Measurements from ENCODE around the gene SND1.

DNA sequence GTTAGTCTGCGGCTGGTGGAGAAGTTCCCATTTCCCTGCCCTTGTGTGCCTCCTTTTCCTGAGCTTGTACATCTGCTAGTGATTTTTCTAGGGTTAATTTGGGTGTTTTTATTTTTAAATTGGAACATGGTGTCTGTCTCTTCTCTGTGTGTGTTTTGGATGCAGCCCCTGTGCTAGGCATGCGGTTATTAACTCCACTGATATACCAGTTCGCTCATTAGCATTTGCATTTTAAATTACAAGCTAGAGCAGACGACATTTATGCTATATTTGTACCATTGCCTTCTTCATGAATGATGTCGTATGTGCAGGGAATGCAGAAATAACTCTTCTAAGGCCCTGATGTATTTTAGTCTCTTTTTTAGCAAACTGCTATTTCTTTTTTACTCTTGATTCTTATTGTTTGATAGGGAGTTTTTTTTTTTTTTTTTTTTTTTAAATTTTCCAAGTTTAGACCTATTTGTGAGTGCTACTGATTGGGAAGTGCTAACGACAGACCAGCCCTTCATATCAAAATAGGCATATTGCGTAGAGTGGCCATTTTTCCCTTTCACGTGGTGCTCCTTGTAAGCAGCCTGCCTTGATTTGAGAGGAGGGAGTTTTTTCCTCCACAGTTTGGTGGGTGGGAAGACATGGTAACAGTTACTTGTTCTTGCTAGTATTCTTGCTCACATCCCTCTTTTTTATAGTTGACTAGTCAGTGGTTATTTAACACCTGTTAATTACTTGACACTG is 289.6 kb downstream of the SND1 start:
- TF ChIP-seq POLR2A (IDR thresholded peaks at IDR 0.05) = no peak
- TF ChIP-seq, protein P1, sequence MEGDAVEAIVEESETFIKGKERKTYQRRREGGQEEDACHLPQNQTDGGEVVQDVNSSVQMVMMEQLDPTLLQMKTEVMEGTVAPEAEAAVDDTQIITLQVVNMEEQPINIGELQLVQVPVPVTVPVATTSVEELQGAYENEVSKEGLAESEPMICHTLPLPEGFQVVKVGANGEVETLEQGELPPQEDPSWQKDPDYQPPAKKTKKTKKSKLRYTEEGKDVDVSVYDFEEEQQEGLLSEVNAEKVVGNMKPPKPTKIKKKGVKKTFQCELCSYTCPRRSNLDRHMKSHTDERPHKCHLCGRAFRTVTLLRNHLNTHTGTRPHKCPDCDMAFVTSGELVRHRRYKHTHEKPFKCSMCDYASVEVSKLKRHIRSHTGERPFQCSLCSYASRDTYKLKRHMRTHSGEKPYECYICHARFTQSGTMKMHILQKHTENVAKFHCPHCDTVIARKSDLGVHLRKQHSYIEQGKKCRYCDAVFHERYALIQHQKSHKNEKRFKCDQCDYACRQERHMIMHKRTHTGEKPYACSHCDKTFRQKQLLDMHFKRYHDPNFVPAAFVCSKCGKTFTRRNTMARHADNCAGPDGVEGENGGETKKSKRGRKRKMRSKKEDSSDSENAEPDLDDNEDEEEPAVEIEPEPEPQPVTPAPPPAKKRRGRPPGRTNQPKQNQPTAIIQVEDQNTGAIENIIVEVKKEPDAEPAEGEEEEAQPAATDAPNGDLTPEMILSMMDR (IDR thresholded peaks at IDR 0.05) = no peak

All from right lobe of liver (tissue), 4 donors.